CD4-positive, alpha-beta T cell (primary cell): Measurements from ENCODE around the gene COL25A1. TPM values are rescaled to one million over a fixed set of nuclear protein-coding genes. Genes with fewer than 3 reads are reported as not detected.

Source experiments
- ATAC-seq: fragments of 200-7000 bp; cut with Tn5 transposase; one replicate; pipeline ENCODE4 v1.10.0; 2022; ENCODE audit warnings: mild to moderate bottlenecking; ENCODE audit not compliant: poor library complexity
- CTCF ChIA-PET: fragments of 350-600 bp; sonication (Branson Sonifier 250); formaldehyde crosslinking; loops from one replicate; lab custom pipeline; 2021; ENCODE audit warnings: antibody characterized with exemption, inconsistent platforms; lab: Charles Lee
- POLR2A ChIA-PET: fragments of 350-600 bp; sonication (Branson Sonifier 250); formaldehyde crosslinking; loops from one replicate; lab custom pipeline; 2021; ENCODE audit warnings: antibody characterized with exemption, inconsistent platforms; lab: Charles Lee
- DNase-seq, 14 experiments: peaks; one replicate each; pipeline ENCODE4 v3.0.0-alpha.2; 2013 to 2020; ENCODE audit warnings: mixed read lengths in 2 of 14
- H3K27ac ChIP-seq, 2 donors: one replicate each; pipeline versions ENCODE4 v1.5.1 to v1.7.0; 2013; ENCODE audit warnings: low read length in 2 of 2, low read depth in 1 of 2, mild to moderate bottlenecking in 1 of 2
- H3K27me3 ChIP-seq, 2 experiments: 1 replicate in 1 of 2; 2 replicates in 1 of 2; pipeline versions ENCODE4 v1.6.1 to v1.7.0; 2013; ENCODE audit warnings: low read length in 2 of 2, control low read depth in 1 of 2, mild to moderate bottlenecking in 1 of 2, moderate library complexity in 1 of 2; ENCODE audit not compliant: insufficient read depth in 2 of 2, control insufficient read depth in 1 of 2
- H3K36me3 ChIP-seq: one replicate; pipeline ENCODE4 v1.6.1; 2013; ENCODE audit warnings: low read length, control low read depth; ENCODE audit not compliant: insufficient read depth
- H3K4me1 ChIP-seq: one replicate; pipeline ENCODE4 v1.6.1; 2013; ENCODE audit warnings: low read length, control low read depth; ENCODE audit not compliant: insufficient read depth
- H3K4me3 ChIP-seq: one replicate; pipeline ENCODE4 v1.5.1; 2013; ENCODE audit warnings: mild to moderate bottlenecking, low read length, moderate library complexity
- H3K9me3 ChIP-seq, 2 experiments: 1 replicate in 1 of 2; 2 replicates in 1 of 2; pipeline versions ENCODE4 v1.6.1 to v1.7.0; 2013; ENCODE audit warnings: low read length in 2 of 2, mild to moderate bottlenecking in 2 of 2, control low read depth in 1 of 2, moderate library complexity in 1 of 2; ENCODE audit not compliant: control insufficient read depth in 1 of 2, insufficient read depth in 1 of 2
- H3K27ac Mint-ChIP-seq: one replicate; pipeline ENCODE4 v1.8.0; 2020; ENCODE audit warnings: mixed read lengths
- H3K27me3 Mint-ChIP-seq: one replicate; pipeline ENCODE4 v1.8.0; 2021; ENCODE audit warnings: mixed read lengths
- H3K36me3 Mint-ChIP-seq: one replicate; pipeline ENCODE4 v1.8.0; 2021; ENCODE audit warnings: low read depth, mixed read lengths
- H3K4me1 Mint-ChIP-seq: one replicate; pipeline ENCODE4 v1.8.0; 2021; ENCODE audit warnings: low read depth, mixed read lengths
- H3K4me3 Mint-ChIP-seq: one replicate; pipeline ENCODE4 v1.8.0; 2020; ENCODE audit warnings: mild to moderate bottlenecking, mixed read lengths
- H3K9me3 Mint-ChIP-seq: one replicate; pipeline ENCODE4 v1.8.0; 2020; ENCODE audit warnings: mixed read lengths
- intact Hi-C, 2 experiments: fragments of 100-400 bp; cut with DNase I in 1 of 2; cut with micrococcal nuclease in 1 of 2; formaldehyde crosslinking; loops; one replicate each; pipeline versions ENCODE4 v1.15.1 to v1.9.0; 2023 to 2025; cut with DNase I, micrococcal nuclease
- total RNA-seq, 174 experiments: library from RNA in 2 of 174; stranded (reverse) in 2 of 174; gene quantifications; one replicate each; pipeline ENCODE4 v1.2.3 and lab custom pipeline; 2021 to 2026
- TF ChIP-seq, protein P1 (sequence below): fragments of 200-600 bp; IDR thresholded peaks from one replicate; pipeline ENCODE4 v1.8.0; 2022; ENCODE audit warnings: antibody characterized with exemption, mild to moderate bottlenecking

Gene COL25A1
- total RNA-seq, 2 experiments from 2014 or later, result 0.42 TPM; not detected in 1

- Mint-ChIP-seq H3K27me3 (peaks cover 6% of the 10 kb centered on the region), H3K36me3 (no peaks in the 10 kb centered on the region), H3K4me1 (no peaks in the 10 kb centered on the region), H3K27ac (no peak overlapping the region), H3K4me3 (no peak overlapping the region), H3K9me3 (no peaks in the 10 kb centered on the region)
- H3K27ac ChIP-seq, result no peak overlapping the region
- no peak for ATAC-seq
- CTCF ChIA-PET, result interaction anchor here (0.7 kb wide), 1 partner anchor 11 kb away, joined by 3 read pairs; no protein-coding TSS in a partner anchor
- H3K9me3 ChIP-seq, result no peaks in the 10 kb centered on the region
- no peaks in the 10 kb centered on the region for H3K27me3 ChIP-seq
- POLR2A ChIA-PET, result no interaction called here
- intact Hi-C loops, result no loop called here
- no peak overlapping the region for H3K4me3 ChIP-seq
- no peak for DNase-seq
- TF ChIP-seq, protein P1, sequence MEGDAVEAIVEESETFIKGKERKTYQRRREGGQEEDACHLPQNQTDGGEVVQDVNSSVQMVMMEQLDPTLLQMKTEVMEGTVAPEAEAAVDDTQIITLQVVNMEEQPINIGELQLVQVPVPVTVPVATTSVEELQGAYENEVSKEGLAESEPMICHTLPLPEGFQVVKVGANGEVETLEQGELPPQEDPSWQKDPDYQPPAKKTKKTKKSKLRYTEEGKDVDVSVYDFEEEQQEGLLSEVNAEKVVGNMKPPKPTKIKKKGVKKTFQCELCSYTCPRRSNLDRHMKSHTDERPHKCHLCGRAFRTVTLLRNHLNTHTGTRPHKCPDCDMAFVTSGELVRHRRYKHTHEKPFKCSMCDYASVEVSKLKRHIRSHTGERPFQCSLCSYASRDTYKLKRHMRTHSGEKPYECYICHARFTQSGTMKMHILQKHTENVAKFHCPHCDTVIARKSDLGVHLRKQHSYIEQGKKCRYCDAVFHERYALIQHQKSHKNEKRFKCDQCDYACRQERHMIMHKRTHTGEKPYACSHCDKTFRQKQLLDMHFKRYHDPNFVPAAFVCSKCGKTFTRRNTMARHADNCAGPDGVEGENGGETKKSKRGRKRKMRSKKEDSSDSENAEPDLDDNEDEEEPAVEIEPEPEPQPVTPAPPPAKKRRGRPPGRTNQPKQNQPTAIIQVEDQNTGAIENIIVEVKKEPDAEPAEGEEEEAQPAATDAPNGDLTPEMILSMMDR, result no peak
- H3K36me3 ChIP-seq, result no peaks in the 10 kb centered on the region
- H3K4me1 ChIP-seq, result no peaks in the 10 kb centered on the region
Measured at GRCh38 chr4:109243871-109244270, 58.6 kb downstream of the COL25A1 start.

DNA sequence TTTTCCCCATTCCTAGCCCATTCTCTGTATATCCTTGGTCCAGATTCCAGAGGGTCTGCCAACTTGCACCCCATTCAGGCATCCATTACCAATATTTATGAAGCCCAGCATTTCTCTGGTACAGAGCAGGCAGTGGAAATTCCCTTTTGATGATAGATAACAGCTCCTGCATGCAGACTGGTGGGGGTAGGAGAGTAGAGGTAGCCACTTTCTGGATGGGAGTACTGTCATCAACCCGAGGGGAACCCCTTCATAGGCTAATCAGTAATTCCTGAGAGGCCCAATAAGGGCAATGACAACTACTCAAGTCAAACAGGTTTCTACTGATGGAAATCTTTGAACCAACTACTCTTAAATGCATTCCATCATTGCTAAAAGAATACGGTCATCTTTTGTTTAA, 63.7 kb downstream of the COL25A1 start:
- Mint-ChIP-seq H3K9me3 (peaks cover 6% of the 10 kb centered on the region), H3K27ac (no peak overlapping the region), H3K4me1 (no peaks in the 10 kb centered on the region), H3K36me3 (no peaks in the 10 kb centered on the region), H3K27me3 (peaks cover 6% of the 10 kb centered on the region), H3K4me3 (no peak overlapping the region)
- H3K27ac ChIP-seq, result no peak overlapping the region
- intact Hi-C loops, result no loop called here
- POLR2A ChIA-PET, result no interaction called here
- H3K27me3 ChIP-seq, result no peaks in the 10 kb centered on the region
- TF ChIP-seq, protein P1, result no peak
- no peak overlapping the region for H3K4me3 ChIP-seq
- DNase-seq, result no peak
- no peaks in the 10 kb centered on the region for H3K9me3 ChIP-seq
- ATAC-seq, result no peak
- CTCF ChIA-PET, result no interaction called here
- no peaks in the 10 kb centered on the region for H3K36me3 ChIP-seq
- no peaks in the 10 kb centered on the region for H3K4me1 ChIP-seq

DNA sequence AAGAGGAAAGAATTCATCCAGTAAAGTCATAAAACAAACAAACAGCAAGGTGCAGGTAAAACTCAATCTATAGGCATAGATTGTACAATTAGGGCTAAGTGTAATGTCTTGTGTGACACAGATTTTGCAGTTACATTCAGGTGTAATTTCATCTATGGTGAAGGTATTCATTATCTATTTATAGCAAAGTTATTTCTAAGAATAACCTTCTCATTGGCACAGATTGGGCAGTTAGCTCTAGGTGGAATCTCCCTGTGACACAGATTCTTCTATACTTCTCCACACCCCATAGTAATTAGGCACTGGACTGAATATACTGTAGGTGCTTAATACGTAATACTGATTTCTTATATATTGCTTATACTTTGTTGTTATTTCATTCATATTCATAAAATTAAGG, 66.8 kb downstream of the COL25A1 start:
- ChIA-PET POLR2A (no interaction called here), CTCF (no interaction called here)
- no peaks in the 10 kb centered on the region for H3K36me3 ChIP-seq
- ATAC-seq (no peak), DNase-seq (no peak)
- H3K9me3 ChIP-seq, result no peaks in the 10 kb centered on the region
- Mint-ChIP-seq H3K4me1 (no peaks in the 10 kb centered on the region), H3K36me3 (no peaks in the 10 kb centered on the region), H3K27ac (no peak overlapping the region), H3K4me3 (no peak overlapping the region), H3K9me3 (peaks cover 6% of the 10 kb centered on the region), H3K27me3 (no peaks in the 10 kb centered on the region)
- H3K27me3 ChIP-seq, result no peaks in the 10 kb centered on the region
- H3K27ac ChIP-seq, result no peak overlapping the region
- intact Hi-C loops, result no loop called here
- H3K4me3 ChIP-seq, result no peak overlapping the region
- TF ChIP-seq, protein P1, result no peak
- H3K4me1 ChIP-seq, result no peaks in the 10 kb centered on the region
